Ovary (tissue), 3 donors: Measurements from ENCODE around the gene DNAJC21.

Experiments
- CTCF ChIP-seq, 3 donors: fragments of 450-650 bp in 2 of 3; fragments of 200-600 bp in 1 of 3; IDR thresholded peaks; one replicate each; pipeline versions ENCODE4 v1.5.1 to v1.8.0; 2016 to 2022; ENCODE audit warnings: antibody characterized with exemption in 3 of 3, mild to moderate bottlenecking in 1 of 3
- POLR2A ChIP-seq: fragments of 450-650 bp; IDR thresholded peaks from one replicate; pipeline ENCODE4 v1.6.1; 2017; ENCODE audit warnings: antibody characterized with exemption, mild to moderate bottlenecking, moderate library complexity
- donor health status: DM: no; HTN: no; CAD: no.

GRCh38 chr5:34957321-34957720 lies 28.0 kb downstream of the DNAJC21 start:
- TF ChIP-seq CTCF (IDR thresholded peaks at IDR 0.05) (no peak), POLR2A (no peak)
